DMS79 (cell line): ENCODE measurements around the gene HTR1D.
A peak's percentile ranks its signal among the peaks of the same experiment; 100 is the strongest.
"Not testable (repeated sequence)": the region's sequence is repeated elsewhere in the genome, so short reads cannot be mapped to it uniquely, and the experiment has no call there.

Experiments used
- DNase-seq: peaks from one replicate; lab custom pipeline; 2025; lab: John Stamatoyannopoulos, UW

Gene HTR1D

DNA sequence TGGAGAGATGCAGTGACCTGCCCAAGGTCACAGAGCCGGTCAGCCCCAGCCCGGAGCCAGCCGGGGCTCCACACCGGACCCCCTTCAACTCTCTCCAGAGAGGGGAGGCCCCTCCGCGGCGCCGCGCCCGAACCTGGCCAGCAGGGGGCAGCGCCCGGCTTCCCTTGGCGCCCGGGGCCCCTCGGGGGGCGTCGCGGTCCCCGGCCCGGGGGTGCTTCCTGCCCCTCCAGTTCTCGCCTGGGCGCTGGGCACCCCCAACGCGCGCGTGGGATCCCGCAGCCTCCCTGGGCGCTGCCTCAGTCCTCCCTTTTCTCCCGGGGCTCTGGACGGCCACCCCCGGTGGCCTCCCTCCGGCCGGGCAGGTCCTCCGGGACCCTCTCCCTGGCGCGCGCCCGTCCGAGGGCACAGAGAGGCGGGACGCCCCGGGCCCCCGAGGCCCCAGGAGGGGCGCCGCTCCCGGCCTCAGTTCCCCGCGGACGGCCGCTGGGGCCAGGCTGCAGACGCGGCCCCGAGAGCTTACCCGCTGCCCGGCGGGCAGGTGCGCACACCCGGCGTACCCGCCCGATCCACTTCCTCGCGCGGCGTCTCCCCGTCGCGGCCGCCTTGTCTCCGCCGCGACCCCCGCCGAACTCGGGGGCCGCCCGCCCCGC is 406 bp downstream of the HTR1D start:
- no peak for DNase-seq

DNA sequence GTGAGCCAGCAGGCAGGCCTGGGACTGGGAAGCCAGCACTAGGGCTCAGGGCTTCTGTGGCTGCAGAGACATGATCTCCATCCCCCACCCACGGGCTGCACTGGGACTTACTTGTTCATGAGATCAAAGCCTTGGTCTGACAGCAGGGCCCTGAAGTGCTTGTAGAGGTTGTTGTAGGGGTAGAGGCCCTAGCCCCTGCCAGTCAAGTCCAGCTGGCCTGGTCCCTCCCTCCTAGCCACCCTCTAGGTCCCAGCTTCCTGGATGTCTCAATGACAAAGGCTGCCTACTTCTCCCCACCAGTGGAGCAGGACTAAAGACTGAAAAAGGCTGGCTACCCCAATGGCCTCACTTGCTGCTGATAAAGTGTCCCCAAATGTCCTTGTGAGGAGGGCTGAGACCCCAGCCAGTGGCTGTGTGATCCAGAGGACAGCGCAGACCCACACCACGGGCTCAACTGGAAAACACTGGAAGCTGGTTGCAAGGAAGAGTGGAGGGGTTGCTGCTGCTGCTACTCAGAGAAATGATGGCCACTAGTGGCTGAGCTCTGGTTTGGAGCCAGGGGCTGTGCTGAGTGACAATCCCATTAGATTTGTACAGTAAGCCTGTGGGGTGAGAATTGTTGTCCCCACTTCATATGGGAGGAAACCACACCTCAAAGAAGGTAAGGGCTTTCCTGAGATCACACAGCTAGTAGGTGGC is 1.4 kb downstream of the HTR1D start:
- no peak for DNase-seq

DNA sequence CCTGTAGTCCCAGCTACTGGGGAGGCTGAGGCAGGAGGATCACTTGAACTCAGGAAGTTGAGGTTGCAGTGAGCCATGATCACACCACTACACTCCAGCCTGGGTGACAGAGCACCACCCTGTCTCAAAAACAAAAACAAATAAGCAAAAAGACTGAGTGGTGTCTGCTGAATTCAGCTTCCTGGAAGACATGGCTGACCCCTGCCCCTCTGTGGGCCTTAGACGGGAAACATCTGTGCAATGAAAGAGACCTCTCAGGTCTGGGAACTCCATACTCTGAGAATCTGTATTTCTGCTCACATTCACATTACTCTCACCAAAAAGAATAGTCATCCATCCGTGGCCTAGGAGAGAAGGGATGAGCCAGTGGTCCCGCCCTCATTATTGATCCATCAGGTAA is 2.0 kb downstream of the HTR1D start:
- DNase-seq, result no peak

DNA sequence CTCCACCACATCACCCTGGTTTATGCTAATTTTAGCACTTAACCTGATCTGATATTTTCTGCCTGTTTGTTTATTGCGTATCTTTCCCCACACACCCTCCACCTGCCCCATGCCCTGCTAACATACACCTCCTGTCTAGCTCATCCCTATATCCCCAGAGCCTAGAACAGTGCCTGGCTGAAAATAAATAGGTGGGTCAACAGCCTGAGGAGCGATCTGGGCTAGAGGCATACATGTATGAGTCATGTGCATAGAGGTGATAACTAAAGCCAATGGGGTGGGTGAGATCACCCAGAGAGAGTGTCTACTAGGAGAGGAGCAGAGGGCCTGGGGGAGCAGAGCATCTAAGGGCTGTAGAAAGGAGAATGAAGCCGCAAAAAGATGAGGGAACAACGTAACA is 2.7 kb downstream of the HTR1D start:
- no peak for DNase-seq

DNA sequence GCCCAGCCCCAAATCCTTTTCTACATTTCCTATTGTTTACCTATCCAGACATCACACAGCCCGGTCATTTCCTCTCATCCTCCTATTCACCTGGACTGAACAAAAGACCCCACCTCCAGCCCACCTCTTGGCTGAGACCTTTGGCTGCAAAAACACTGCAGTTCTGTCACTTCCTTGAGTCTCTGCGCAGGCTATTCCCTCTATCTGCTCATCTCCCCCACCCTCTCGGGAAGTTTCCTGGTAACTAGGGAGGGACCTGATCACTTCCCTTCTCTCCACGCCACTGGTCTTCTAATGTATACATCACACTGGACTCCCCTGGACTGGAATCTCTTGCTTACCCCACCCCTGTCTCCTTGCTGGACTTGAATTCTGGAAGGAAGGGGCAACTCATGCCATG is 5.3 kb downstream of the HTR1D start:
- no peak for DNase-seq

DNA sequence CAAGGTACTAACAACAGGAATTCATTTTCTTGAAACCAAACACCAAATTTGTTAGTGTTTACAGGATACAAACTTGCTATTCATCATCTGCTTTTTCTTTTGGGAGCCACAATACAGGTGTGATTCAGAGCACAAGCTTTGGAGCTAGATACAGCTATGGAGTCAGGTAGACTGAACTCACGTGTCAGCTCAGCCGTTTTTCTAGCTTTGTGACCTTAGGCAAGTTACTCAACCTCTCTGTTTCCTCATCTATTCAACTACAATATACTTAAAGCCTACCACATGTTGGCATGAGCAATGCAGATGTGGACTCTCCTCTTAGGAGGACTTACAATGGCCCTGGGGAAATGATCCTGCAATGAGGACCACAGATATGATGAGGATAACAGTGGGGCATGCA is 6.3 kb downstream of the HTR1D start:
- DNase-seq, result no peak

DNA sequence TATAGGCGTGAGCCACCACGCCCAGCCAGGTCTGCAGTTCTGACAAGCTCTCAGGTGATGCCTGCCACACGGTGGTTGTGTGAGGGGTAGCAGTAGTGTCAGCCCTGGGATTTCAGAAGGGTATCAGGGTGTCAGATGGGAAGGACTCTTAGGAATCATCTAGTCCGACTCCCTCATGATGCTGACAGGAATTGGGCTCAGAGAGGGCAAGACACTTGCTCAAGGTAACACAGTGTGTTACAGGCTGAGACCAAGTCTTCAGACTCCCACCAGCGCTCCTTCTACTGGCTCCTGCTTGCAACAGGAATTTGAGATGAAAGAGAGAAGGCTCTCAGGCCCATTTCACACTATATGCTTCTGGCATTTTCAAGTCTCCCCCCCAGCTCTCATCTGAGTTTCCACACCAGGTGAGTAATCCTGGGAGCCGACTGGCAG is 6.9 kb downstream of the HTR1D start:
- DNase-seq, result no peak

DNA sequence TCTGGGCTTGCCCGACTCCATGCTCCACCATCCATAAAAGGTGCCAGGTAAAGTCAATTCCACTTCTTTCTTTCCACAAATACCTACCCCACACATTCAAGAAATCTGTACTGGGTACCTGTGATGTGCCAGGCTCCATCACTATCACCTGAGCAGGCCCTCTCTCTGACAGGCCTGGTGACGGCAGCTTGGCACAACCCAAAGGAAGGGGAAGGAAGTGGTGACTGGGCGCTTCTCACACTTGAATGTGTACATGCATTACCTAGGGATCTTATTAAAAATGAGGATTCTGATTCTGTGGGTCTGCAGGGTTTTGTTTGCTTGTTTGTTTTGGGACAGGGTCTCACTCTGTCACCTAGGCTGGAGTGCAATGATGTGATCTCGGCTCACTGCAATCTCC is 7.5 kb downstream of the HTR1D start:
- no peak for DNase-seq

DNA sequence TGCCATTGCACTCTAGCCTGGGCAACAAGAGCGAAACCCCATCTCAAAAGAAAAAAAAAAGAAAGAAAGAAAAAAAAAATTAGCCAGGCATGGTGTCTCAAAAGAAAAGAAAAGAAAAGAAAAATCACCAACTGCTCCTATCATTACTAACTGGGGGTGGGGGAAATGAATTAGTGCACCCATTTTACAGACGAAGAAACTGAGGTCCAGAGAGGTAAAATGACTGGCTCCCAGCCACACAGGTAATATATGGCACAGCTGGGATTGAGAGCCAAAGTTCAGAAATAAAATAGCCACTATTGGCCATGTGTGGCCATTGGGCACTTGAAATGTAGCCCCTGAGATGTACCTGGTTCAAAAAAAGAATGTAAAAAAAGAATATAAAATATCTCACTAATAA is 8.8 kb downstream of the HTR1D start:
- no peak for DNase-seq

DNA sequence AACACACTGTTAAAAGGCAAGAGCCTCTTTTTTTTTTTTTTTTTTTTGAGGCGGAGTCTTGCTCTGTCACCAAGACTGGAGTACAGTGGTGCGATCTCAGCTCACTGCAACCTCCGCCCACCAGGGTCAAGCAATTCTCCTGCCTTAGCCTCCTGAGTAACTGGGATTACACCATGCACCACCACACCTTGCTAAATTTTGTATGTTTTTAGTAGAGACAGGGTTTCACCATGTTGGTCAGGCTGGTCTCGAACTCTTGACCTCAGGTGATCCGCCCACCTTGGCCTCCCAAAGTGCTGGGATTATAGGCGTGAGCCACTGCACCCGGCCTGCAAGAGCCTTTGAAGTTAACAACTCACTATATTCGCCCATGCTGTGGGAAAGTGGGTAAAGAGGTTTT is 9.6 kb downstream of the HTR1D start:
- not testable (repeated sequence) for DNase-seq

DNA sequence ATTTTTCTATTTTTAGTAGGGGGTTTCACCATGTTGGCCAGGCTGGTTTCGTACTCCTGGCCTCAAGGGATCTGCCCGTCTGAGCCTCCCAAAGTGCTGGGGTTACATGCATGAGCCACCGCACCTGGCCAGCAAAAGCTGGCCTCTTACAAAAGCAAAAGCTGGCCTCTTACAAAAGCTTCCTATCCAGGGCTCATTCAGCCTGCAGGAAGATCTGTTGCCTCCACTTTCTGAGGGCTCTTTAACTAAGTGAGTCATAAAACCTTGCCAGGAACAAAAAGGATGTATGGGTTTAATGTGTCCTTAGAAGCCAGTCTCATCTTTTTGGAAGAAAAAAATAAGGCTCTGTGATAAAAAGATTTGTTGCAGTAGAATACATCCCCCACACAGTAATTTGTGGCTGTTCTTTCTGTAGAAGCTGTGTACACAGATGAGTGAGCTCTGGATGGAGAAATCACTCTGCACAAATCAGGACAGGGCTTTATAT is 15.0 kb downstream of the HTR1D start:
- peak; percentile 74 for DNase-seq

DNA sequence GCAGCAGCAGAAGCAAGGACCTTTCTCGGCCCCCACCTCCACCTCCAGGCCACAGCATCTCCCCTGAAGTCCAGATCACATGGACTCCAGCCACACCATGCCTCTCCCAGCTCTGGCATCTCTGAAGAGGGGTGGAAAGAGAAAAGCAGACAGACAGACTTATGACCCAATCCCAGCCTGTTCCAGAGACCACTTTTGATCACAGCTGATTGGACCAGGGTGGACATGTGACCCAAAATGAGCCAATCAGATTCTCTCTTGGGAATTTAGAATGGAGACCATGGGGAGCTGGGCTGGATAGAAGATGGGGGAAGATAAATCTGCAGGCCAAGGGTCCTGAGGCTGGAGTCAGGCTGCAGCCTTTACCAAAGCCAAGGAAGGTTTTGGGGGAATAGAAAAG is 16.4 kb downstream of the HTR1D start:
- no peak for DNase-seq

DNA sequence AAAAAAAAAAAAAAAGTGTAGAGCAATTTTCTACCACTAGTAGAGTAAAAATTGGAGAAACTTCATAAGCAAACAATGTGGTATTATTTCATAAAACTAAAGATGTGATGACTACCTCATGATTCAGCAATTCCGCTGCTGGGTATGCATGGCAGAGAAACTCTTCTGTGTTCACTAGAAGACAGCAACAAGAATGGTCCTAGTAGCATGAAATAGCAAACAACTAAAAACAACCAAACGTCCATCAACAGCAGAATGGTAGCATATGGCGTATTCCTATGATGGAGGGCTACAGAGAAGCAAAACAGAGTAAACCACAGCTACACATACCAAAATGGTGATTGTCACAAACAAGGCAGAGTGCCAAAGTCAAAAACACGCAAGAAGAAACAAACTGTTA is 18.9 kb downstream of the HTR1D start:
- no peak for DNase-seq

DNA sequence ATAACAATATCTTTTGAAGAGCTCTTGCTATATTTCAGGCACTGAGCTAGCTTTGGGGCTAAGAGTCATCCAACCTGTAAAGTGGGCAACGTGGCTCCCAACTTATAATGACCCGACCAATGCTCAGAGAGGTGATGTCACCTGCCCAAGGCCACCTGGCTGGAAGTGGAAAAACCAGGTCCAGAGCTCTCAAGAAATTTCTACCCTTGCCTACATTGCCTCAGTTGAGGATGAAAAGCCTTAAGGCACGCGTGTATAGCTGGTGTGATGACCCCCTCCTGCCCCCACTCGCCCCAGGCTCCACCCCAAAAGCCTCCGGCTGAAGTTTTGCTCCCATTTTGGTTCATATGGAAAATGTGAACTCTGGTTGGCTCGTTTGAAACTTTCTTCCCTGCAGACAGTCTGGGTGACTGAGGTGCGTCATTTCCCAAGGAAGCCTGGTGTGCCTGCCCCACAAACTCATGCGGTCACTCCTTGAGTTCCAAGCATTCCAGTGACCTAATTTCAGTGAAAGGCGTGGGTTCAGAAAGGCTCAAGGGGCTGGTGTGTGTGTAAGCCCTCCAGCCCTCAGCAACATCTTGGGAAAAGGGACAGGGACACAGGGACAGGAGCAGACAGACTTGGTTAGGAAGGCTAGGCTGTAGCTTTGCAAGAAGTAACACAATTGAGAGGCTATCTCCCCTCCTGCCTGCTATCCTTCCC is 20.5 kb downstream of the HTR1D start:
- no peak for DNase-seq

DNA sequence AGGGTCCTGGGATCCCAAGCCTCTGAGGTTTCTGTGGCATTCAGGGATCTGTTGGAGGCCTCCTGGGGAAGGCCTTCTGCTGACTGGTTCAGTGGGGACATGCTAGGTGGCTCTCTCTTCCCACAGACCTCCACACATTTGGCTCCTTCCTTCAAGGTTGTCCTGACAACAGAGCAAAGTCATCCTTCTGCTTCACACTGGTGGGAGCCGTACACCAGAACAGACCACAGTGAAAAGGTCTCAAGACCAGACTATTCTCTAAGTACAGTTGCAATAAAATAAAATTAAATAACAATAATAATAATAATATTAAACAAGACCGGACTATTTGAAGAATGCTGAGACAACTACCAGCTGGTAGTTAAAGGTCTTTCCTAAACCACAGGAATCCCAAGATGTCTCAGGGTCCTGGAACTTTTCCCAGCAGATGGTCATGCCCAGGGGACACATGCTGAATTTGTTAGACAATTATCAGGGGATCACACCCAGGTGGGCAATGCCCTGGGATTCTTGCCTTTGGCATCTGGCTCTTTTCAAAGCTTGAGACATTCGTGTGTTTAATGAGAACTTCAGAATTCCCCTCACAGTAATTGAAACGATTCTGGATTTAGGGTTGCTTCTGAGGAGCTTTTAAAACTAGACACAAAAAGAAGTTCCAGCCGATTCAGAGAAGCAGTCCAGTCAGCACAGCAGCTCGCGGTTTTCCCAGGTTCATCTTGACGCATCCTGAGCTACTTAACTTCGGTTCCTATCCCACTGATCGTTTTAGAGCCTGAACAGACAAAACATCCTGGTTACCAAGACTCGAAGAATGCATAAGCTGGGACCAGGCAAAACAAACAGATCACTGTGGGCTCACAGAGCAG is 22.9 kb downstream of the HTR1D start:
- DNase-seq, result no peak

DNA sequence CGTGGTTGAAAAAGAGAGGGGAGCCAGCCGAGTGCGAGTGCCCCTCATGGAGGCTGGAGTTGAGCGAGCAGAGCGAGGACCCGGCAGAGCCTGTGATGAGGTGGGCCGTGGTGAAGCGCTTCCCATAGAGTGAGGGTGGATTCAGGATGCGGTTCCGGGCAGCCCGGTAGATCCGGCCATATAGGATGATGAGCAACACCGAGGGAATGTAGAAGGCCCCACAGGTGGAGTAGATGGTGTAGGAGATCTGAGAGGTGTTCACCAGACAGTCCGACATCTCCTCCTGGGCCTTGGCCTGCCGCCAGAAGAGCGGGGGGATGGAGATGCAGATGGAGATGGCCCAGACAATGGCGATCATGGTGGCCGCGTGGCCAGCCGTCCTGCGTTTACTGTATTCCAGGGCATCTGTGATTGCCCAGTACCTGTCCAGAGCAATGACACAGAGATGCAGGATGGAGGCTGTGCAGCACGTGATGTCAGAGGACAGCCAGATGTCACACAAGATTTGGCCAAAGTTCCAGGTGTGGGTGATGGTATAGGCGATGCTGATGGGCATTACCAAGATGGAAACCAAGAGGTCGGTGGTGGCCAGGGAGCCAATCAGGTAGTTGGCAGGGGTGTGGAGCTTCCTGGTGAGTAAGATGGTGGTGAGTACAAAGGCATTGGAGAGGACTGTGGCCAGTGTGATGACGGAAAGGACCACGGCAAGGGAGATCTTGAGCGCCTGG is 23.7 kb downstream of the HTR1D start:
- no peak for DNase-seq

DNA sequence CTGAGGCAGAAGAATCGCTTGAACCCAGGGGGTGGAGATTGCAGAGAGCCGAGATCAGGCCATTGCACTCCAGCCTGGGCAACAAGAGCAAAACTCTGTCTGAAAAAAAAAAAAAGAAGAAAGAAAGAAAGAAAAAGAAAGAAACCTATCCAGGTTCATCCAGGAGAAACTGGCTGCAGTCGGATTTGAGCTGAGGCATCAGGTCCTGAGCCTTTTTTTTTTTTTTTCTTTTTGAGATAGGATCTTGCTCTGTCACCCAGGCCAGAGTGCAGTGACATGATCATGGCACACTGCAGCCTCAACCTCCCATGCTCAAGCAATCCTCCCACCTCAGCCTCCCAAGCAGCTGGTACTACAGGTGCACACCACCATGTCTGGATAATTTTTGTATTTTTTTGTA is 26.1 kb downstream of the HTR1D start:
- DNase-seq, result no peak

DNA sequence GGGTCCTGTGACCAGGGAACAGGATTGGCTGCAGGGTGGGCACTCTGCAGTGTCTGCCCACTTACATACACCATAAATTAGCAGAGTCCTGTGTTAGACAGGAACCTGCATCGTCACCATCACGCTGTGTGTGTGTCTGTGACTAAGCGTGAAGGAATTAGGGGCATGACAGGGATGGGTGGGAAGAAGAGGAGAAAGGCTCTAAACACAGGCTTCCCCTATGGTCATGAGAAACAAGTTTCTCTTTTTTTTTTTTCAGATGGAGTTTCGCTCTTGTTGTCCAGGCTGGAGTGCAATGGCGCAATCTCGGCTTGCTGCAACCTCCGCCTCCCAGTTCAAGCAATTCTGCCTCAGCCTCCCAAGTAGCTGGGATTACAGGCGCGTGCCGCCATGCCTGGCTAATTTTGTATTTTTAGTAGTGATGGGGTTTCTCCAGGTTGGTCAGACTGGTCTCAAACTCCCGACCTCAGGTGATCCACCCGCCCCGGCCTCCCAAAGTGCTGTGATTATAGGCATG is 28.3 kb downstream of the HTR1D start:
- not testable (repeated sequence) for DNase-seq

DNA sequence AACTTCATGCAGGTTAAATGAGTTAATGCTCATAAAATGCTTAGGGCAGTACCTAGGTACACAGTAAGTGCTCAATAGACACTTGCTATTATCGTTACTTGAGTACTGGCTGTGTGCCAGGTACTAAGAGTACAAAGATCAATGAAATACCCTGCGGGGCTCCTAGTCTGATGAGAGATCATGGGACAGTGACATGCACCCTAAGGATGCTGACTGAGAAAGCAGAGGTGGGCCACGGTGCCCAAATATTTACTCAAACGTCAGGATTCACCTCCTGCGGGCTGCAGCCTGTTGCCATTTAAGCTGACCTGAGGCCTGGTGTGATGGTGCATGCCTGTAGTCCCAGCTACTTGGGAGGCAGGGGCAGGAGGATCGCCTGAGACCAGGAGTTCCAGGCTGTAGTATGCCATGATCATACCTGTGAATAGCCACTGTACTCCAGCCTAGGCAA is 28.8 kb downstream of the HTR1D start:
- no peak for DNase-seq

DNA sequence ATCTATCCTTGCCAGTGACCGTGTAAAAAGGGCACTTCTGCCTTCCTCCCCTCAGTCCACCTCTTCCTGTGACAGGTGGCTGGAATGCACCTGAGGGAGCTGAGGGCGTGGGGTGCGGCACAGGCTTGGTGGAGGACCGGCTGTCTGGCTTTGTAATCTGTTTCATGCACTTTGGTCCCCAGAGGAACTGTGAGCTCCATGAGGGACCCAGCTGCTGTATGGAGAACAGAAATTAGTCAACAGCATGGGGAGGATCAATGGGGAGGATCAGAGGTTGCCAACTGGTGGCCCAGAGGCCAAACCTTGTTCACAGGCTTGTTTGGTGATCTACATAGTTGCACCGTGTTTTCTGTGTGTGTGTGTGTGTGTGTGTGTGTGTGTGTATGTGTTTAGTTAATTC is 29.7 kb downstream of the HTR1D start:
- no peak for DNase-seq

DNA sequence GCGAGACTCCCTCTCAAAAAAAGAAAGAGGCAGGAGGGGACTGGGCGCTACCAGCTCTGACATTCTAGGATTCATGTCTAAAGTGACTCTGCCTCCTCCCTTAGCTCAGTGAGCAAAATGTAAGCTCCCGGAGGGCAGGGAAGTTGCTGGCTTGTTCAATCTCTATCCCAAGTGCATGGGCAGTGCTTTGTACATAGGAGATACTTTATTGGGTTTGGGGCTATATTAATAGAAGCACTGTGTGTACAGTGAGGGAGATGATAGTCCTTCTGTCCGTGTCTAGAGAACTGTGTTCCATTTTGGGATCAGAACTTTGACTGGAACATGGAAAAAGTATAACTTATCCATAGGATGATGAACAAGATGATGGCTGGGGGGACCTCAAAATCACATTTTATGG is 31.9 kb downstream of the HTR1D start:
- no peak for DNase-seq
